HCT116 (cell line): ENCODE measurements around the gene TM9SF4. TPM values are rescaled to one million over a fixed set of nuclear protein-coding genes. Genes with fewer than 3 reads are reported as not detected.
A peak's percentile ranks its signal among the peaks of the same experiment; 100 is the strongest.

ENCODE experiments used
- ATAC-seq: fragments of 200-7000 bp; cut with Tn5 transposase; 2 replicates; pipeline ENCODE4 v1.9.1; 2020; ENCODE audit warnings: mild to moderate bottlenecking, moderate library complexity
- BruUV-seq: library from RNA; stranded (reverse); fragments of 400-500 nt; replicated peaks from 2 replicates; lab custom pipeline; 2021; lab: Mats Ljungman, UMichigan
- CTCF ChIA-PET: fragments of 300-600 bp; sonication (Branson Sonifier 250); formaldehyde crosslinking; loops from one replicate; lab custom pipeline; 2021; ENCODE audit warnings: antibody characterized with exemption; lab: Charles Lee
- POLR2A ChIA-PET: fragments of 300-600, 350-600 bp; sonication (Branson Sonifier 250); formaldehyde crosslinking; loops from one replicate; lab custom pipeline; 2021; ENCODE audit warnings: antibody characterized with exemption; lab: Charles Lee
- RAD21 ChIA-PET, 2 experiments: fragments of 300-600 bp; sonication (Branson Sonifier 250); formaldehyde crosslinking; loops; one replicate each; lab custom pipeline; 2023; ENCODE audit warnings: low total read pairs in 2 of 2; ENCODE audit not compliant: uncharacterized antibody in 2 of 2, unreplicated experiment in 2 of 2, low non-redundant PET in 1 of 2; lab: Charles Lee
- DNase-seq: peaks from one replicate; pipeline ENCODE4 v3.0.0-alpha.2; 2010; ENCODE audit warnings: low read depth, low spot score
- H2AFZ ChIP-seq: fragments of 200-600 bp; shearing (Covaris generic), sonication (generic); 2 replicates; pipeline ENCODE4 v1.6.1; 2017; ENCODE audit warnings: low read depth, mixed run types, mixed read lengths, antibody characterized with exemption, low read length; ENCODE audit not compliant: poor library complexity, severe bottlenecking
- H3K27ac ChIP-seq: 2 replicates; pipeline ENCODE4 v1.5.1; 2012; ENCODE audit warnings: low read depth, low read length
- H3K27me3 ChIP-seq: fragments of 200-600 bp; sonication (generic); 2 replicates; pipeline ENCODE4 v1.6.1; 2016; ENCODE audit warnings: mixed run types, low read length, mixed read lengths; ENCODE audit not compliant: insufficient read depth
- H3K36me3 ChIP-seq, 2 experiments: fragments of 200-500 bp in 1 of 2; fragments of 200-600 bp in 1 of 2; sonication (Bioruptor generic) in 1 of 2; sonication (generic) in 1 of 2; 2 replicates each; pipeline versions ENCODE4 v1.5.1 to v1.6.1; 2014 to 2016; ENCODE audit warnings: low read length in 2 of 2, inconsistent platforms in 1 of 2, mixed read lengths in 1 of 2, mixed run types in 1 of 2; ENCODE audit not compliant: insufficient read depth in 2 of 2, control insufficient read depth in 1 of 2
- H3K4me1 ChIP-seq, 2 experiments: fragments of 200-600 bp in 1 of 2; sonication (generic) in 1 of 2; 2 replicates each; pipeline versions ENCODE4 v1.5.1 to v1.6.1; 2012 to 2017; ENCODE audit warnings: low read length in 2 of 2, inconsistent platforms in 1 of 2, mild to moderate bottlenecking in 1 of 2, mixed read lengths in 1 of 2, mixed run types in 1 of 2, moderate library complexity in 1 of 2; ENCODE audit not compliant: insufficient read depth in 2 of 2, control insufficient read depth in 1 of 2
- H3K4me2 ChIP-seq: fragments of 200-600 bp; sonication (generic); 2 replicates; pipeline ENCODE4 v1.6.1; 2017; ENCODE audit warnings: mixed run types, low read length, mixed read lengths
- H3K4me3 ChIP-seq, 2 experiments: fragments of 200-600 bp in 1 of 2; sonication (generic) in 1 of 2; replicated peaks in 1 of 2; 2 replicates each; pipeline ENCODE4 v1.5.1; 2011 to 2016; ENCODE audit warnings: low read length in 2 of 2, control low read depth in 1 of 2, low read depth in 1 of 2, mild to moderate bottlenecking in 1 of 2, mixed read lengths in 1 of 2, mixed run types in 1 of 2
- H3K79me2 ChIP-seq: fragments of 200-600 bp; sonication (generic); 2 replicates; pipeline ENCODE4 v1.6.1; 2017; ENCODE audit warnings: mild to moderate bottlenecking, mixed run types, low read length, moderate library complexity, mixed read lengths; ENCODE audit not compliant: insufficient read depth
- H3K9ac ChIP-seq: fragments of 200-600 bp; sonication (generic); 2 replicates; pipeline ENCODE4 v1.6.1; 2016; ENCODE audit warnings: low read length, mixed read lengths
- H3K9me2 ChIP-seq: fragments of 200-600 bp; sonication (generic), shearing (Covaris generic); 2 replicates; pipeline ENCODE4 v1.6.1; 2017; ENCODE audit warnings: mixed run types, mild to moderate bottlenecking, moderate library complexity; ENCODE audit not compliant: insufficient read depth
- H3K9me3 ChIP-seq, 2 experiments: fragments of 200-500 bp in 1 of 2; fragments of 200-600 bp in 1 of 2; sonication (Bioruptor generic) in 1 of 2; sonication (generic) in 1 of 2; 2 replicates each; pipeline ENCODE4 v1.6.1; 2014 to 2017; ENCODE audit warnings: low read length in 2 of 2, mixed read lengths in 2 of 2, inconsistent platforms in 1 of 2, low read depth in 1 of 2, mild to moderate bottlenecking in 1 of 2, mixed run types in 1 of 2, moderate library complexity in 1 of 2; ENCODE audit not compliant: control insufficient read depth in 1 of 2, insufficient read depth in 1 of 2
- H4K20me1 ChIP-seq: fragments of 200-600 bp; sonication (generic), shearing (Covaris generic); 2 replicates; pipeline ENCODE4 v1.6.1; 2017; ENCODE audit warnings: mixed run types, mild to moderate bottlenecking, moderate library complexity; ENCODE audit not compliant: insufficient read depth
- CEBPB ChIP-seq: IDR thresholded peaks from 2 replicates; pipeline ENCODE4 v1.6.1; 2012; ENCODE audit warnings: low read depth
- CTCF ChIP-seq, 3 experiments: fragments of 200-600 bp in 1 of 3; sonication (generic) in 1 of 3; IDR thresholded peaks in 2 of 3; conservative IDR thresholded peaks in 1 of 3; 2 replicates each; pipeline ENCODE4 v1.5.1; 2012 to 2017; ENCODE audit warnings: low read depth in 2 of 3, low read length in 2 of 3, antibody characterized with exemption in 1 of 3, borderline replicate concordance in 1 of 3, control low read depth in 1 of 3, mild to moderate bottlenecking in 1 of 3, mixed read lengths in 1 of 3, mixed run types in 1 of 3, moderate library complexity in 1 of 3; ENCODE audit not compliant: insufficient read depth in 1 of 3
- EZH2phosphoT487 ChIP-seq: fragments of 200-600 bp; IDR thresholded peaks from 2 replicates; pipeline ENCODE4 v1.6.1; 2018; ENCODE audit warnings: antibody characterized with exemption, borderline replicate concordance
- JUND ChIP-seq: IDR thresholded peaks from 2 replicates; pipeline ENCODE4 v1.6.1; 2012
- POLR2A ChIP-seq: IDR thresholded peaks from 2 replicates; pipeline ENCODE4 v1.7.0; 2011; ENCODE audit warnings: borderline replicate concordance; ENCODE audit not compliant: insufficient read depth, insufficient read length; ENCODE audit errors: extremely low read depth
- RAD21 ChIP-seq: IDR thresholded peaks from 2 replicates; pipeline ENCODE4 v1.6.1; 2012; ENCODE audit warnings: low read depth, mild to moderate bottlenecking
- REST ChIP-seq: IDR thresholded peaks from 2 replicates; pipeline ENCODE4 v1.6.1; 2012; ENCODE audit warnings: low read depth
- SIN3A ChIP-seq: IDR thresholded peaks from 2 replicates; pipeline ENCODE4 v1.6.1; 2012; ENCODE audit warnings: low read depth
- SP1 ChIP-seq: IDR thresholded peaks from 2 replicates; pipeline ENCODE4 v1.6.1; 2012; ENCODE audit warnings: low read depth
- TCF7L2 ChIP-seq: IDR thresholded peaks from 2 replicates; pipeline ENCODE4 v1.7.0; 2011; ENCODE audit warnings: borderline replicate concordance, inconsistent platforms; ENCODE audit not compliant: insufficient read depth, insufficient read length; ENCODE audit errors: extremely low read depth
- ZBTB33 ChIP-seq: IDR thresholded peaks from 2 replicates; pipeline ENCODE4 v1.6.1; 2011; ENCODE audit warnings: mild to moderate bottlenecking, low read length, moderate library complexity; ENCODE audit not compliant: insufficient replicate concordance; ENCODE audit errors: extremely low read depth
- ZNF274 ChIP-seq: fragments of 200-500 bp; sonication (Bioruptor generic); IDR thresholded peaks from 2 replicates; pipeline ENCODE4 v1.6.1; 2014; ENCODE audit warnings: mild to moderate bottlenecking, low read depth, low read length, inconsistent platforms
- intact Hi-C: fragments of 100-400 bp; cut with micrococcal nuclease; formaldehyde crosslinking; loops from 2 replicates; pipeline ENCODE4 v1.10.0; 2022
- total RNA-seq: library from RNA; stranded (reverse); gene quantifications from one replicate; pipeline ENCODE4 v1.2.1, GENCODE V29; 2021; ENCODE audit not compliant: unreplicated experiment

Gene TM9SF4
- total RNA-seq, 1 experiment from 2014 or later = 51.2 TPM

GRCh38 chr20:32091888-32092346 lies 17.6 kb upstream of the TM9SF4 start:
- BruUV-seq = no TSS peak
- H3K27ac ChIP-seq = no peak overlapping the region
- H3K9me3 ChIP-seq = no peaks in the 10 kb centered on the region
- no peaks in the 10 kb centered on the region; the same call in 1 of the 2 replicates for H3K27me3 ChIP-seq
- H4K20me1 ChIP-seq = no peaks in the 10 kb centered on the region
- DNase-seq = peak; percentile 62
- peak; percentile 93 for ATAC-seq
- no peak overlapping the region for H3K4me3 ChIP-seq
- peak overlapping the region; percentile 40; the same call in 1 of the 2 replicates for H3K4me2 ChIP-seq
- no peak overlapping the region for H2AFZ ChIP-seq
- no peak overlapping the region for H3K9ac ChIP-seq
- CTCF ChIA-PET = interaction anchor here (0.8 to 3.0 kb wide), 4 partner anchors 31 to 270 kb away, joined by 3 to 17 read pairs (median 3); no protein-coding TSS in a partner anchor
- TF ChIP-seq RAD21 (peak; percentile 70), EZH2phosphoT487 (no peak), CTCF (IDR thresholded peaks at IDR 0.05 in 2 of 3, conservative IDR thresholded peaks at IDR 0.05 in 1 of 3; ENCODE audit: borderline replicate concordance in 1 of 3, insufficient read depth in 1 of 3, low read depth in 2 of 3, low read length in 2 of 3) (peak; percentile 71 to 93 (median 89)), SP1 (no peak), TCF7L2 (peak; percentile 67)
- RAD21 ChIA-PET = no interaction called here
- H3K36me3 ChIP-seq = no peaks in the 10 kb centered on the region
- peaks cover 0 to 2% of the 10 kb centered on the region in 2 experiments; a peak in 1 of 4 replicates for H3K4me1 ChIP-seq
- H3K9me2 ChIP-seq = no peaks in the 10 kb centered on the region
- POLR2A ChIA-PET = no interaction called here
- intact Hi-C loops = loop anchor here (1.0 kb wide), 2 partner anchors 240 to 269 kb away; no protein-coding TSS in a partner anchor
- no peaks in the 10 kb centered on the region for H3K79me2 ChIP-seq

- H4K20me1 ChIP-seq = no peaks in the 10 kb centered on the region
- no peak overlapping the region for H3K4me3 ChIP-seq
- intact Hi-C loops = no loop called here
- no peak overlapping the region for H3K9ac ChIP-seq
- no peak overlapping the region for H3K4me2 ChIP-seq
- H3K79me2 ChIP-seq = no peaks in the 10 kb centered on the region
- H3K9me3 ChIP-seq = no peaks in the 10 kb centered on the region
- BruUV-seq = no TSS peak
- H3K36me3 ChIP-seq = no peaks in the 10 kb centered on the region
- no peak overlapping the region for H2AFZ ChIP-seq
- POLR2A ChIA-PET = no interaction called here
- RAD21 ChIA-PET = no interaction called here
- ATAC-seq = no peak
- DNase-seq = no peak
- CTCF ChIA-PET = no interaction called here
- no peaks in the 10 kb centered on the region for H3K4me1 ChIP-seq
- H3K27me3 ChIP-seq = peaks cover 13% of the 10 kb centered on the region; the same call in 1 of the 2 replicates
- H3K27ac ChIP-seq = no peak overlapping the region
- no peaks in the 10 kb centered on the region for H3K9me2 ChIP-seq
- TF ChIP-seq JUND (no peak), SIN3A (no peak), EZH2phosphoT487 (no peak), CEBPB (no peak), ZBTB33 (no peak), POLR2A (no peak), REST (no peak), ZNF274 (no peak)
Observed at GRCh38 chr20:32098786-32099185, 10.7 kb upstream of the TM9SF4 start.
